ENCODE results near the gene PRR23E.

PRR23E gene

GRCh38 chr3:127185962-127186674 is 6.8 kb upstream of the PRR23E start:
- no peak for DNase-seq

DNA sequence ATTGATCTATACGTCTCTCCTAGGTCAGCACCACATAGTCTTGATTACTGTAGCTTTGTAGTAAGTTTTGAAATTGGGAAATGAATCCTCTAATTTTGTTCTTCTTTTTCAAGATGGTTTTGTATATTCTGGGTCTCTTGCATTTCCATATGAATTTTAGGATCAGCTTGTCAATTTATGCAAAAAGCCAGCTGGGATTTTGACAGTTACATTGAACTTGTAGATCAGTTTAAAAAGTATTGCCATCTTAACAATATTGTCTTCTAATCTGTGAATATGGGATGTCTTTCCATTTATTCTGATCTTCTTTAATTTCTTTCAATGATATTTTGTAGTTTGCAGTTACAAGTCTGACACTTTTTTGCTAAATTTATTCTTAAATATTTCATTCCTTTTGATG is 5.6 kb upstream of the PRR23E start:
- DNase-seq, result no peak

- DNase-seq, result no peak
Measured at GRCh38 chr3:127193341-127193740, 410 bp downstream of the PRR23E start.

DNA sequence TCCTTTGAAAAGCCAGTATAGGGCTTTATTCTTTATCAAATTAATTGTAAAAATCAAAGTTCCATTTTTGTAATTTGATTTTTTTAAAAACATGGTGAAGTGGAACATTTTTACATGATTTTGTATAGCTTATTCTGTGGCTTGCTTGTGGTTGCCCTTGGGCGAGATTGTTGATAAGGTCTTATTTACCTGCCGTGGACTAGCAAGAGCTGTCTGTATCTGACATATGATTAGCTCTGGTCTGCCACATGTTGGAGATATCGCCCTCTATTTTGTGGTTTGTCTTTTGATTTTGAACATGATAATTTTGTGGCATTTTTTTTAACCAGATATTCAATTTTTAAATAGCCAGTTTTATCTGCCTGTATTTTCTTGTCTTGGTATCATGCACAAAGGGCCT is 844 bp downstream of the PRR23E start:
- DNase-seq, result no peak

DNA sequence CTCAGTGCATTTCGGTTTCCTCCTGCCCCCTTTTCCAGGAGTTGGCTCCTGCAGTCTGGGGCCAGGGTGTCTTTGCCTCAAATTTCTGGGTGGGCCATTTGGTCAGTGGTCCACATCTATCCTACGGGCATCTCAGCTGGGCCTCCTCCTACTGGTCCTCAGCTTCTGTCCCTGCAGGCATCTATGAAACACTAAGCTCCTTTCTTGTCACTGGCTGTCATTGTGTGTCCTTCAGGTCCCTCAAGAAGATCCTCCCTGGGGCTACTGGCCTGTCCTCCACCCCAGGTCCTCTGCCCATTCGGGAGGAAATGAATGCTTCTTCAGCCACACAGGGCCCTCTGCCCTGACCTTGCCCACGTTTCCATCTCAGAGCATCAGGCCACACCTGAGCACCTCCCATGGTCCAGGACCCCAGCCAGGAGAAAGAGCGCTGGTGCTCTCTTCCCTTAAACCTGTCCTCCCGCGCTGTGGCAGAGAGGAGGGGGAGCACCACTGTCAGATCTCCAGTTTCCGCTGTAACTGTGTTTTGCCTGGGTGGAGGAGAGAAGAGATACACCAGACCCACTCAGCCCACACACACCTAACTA is 1.8 kb downstream of the PRR23E start:
- DNase-seq, result no peak

- DNase-seq, result no peak
Measured at GRCh38 chr3:127195417-127195816, 2.5 kb downstream of the PRR23E start.

GRCh38 chr3:127196002-127196401 is 3.1 kb downstream of the PRR23E start:
- no peak for DNase-seq

DNA sequence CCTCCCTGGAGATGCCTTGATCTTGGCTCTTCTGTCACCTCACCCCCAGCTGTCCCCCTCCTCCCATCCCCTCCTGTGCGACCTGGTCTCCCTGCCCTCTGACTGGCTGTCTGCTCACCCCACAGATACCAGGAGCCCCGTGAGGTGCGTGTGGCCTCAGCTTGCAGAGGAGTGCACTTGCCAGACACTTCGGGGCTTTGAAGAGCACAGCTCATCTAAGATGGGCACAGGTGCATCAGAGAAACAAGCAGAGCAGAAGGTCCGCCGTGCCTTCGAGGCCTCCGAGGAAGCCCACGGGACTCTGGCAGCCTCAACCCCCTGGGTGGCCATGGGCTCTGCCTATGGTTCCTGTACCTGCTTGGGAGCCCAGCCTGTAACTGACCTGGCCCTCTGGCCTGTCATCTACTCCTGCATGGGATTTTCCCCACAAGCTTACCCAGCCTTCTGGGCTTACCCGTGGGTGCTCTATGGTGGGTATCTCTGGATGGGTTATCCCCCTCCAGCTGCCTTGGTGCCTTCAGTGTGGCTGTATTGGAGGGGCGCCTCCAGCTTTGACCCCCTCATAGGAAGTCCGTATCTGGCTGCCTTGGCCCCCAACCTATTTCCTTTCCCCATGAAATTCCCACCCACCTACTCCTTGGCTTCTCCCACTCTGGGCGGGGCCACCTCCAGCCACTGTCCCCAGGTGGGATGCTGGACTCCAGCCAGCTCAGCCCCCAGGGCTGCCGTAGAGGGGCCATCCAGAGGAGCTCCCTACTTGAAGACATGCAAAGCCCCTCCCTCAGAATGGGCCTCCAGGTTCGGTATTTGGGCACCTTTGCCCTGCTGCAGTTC is 3.8 kb downstream of the PRR23E start:
- no peak for DNase-seq

GRCh38 chr3:127197300-127198189 is 4.6 kb downstream of the PRR23E start:
- no peak for DNase-seq

GRCh38 chr3:127200086-127200691 is 7.3 kb downstream of the PRR23E start:
- no peak for DNase-seq

GRCh38 chr3:127203024-127203423 is 10.1 kb downstream of the PRR23E start:
- DNase-seq, result no peak

DNA sequence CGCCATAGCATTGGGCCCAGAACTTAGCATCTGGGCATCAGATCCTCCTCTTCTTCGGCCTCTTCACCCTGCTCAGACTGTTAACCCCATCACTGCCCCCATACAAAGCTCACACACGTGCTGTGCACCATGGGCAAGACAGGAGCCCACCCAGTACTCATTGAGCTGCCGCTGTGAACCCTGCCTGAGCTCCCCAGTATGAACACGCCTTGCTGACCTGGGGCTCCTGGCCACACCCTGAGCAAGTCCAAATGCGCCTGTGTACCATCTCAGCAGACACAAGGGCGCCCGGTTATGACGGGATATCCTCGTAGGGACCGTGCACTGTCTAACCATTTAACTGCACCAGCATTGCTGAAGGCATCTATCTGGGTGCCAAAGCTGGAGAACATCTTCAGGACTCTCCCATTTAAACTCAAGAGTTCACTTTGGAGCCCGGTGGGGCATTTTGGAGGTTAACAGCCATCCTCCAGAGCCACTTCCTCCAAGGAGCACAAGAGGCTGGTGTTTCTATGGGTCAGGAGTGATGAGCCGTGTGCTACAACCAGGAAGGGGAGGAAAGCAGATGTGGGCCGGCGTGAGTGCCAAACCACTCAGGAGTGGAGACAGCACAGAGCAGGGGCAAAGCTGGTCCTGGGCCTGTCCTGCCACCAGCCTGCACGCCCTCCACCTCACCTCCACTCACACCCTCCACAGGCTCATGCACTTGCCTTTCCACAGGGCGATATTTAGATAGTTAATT is 12.1 kb downstream of the PRR23E start:
- DNase-seq, result no peak

GRCh38 chr3:127206154-127206553 is 13.2 kb downstream of the PRR23E start:
- DNase-seq, result no peak

- no peak for DNase-seq
Measured at GRCh38 chr3:127206611-127207516, 13.9 kb downstream of the PRR23E start.

DNA sequence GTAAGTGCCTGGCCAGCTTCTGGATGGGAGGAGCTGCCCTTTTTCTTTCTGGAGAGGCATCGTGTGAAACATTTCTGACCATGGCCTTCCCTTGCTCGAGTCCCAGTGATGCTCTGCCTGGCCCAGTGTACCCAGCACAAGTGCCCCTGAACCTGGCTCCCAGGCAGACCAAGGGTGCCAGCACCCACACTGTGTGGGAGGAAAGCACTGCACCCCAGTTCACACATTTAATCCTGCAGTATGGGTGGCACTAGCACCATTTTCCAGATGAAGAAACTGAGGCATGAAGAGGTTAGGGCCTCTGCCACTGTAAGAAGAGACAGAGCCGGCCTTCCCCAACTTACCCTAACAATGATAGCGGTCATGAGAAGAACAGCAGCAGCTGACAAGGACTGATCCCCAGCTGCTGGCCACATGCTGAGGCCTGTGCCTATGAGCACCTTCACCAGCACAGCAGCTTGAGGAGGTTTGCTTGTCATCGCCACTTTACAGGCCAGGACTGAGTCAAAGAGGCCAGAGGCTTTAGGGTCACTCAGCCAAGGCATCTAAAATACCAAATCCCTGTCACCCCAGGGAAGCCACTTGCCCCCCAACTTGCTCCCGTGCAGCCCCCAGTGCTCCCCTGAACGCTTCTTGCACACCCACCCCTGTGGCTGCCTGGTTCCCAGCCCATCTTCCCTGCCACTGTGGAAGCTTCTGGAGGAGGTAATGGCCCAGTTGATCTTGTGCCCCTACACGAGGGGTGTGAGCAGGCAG is 15.0 kb downstream of the PRR23E start:
- DNase-seq, result no peak

DNA sequence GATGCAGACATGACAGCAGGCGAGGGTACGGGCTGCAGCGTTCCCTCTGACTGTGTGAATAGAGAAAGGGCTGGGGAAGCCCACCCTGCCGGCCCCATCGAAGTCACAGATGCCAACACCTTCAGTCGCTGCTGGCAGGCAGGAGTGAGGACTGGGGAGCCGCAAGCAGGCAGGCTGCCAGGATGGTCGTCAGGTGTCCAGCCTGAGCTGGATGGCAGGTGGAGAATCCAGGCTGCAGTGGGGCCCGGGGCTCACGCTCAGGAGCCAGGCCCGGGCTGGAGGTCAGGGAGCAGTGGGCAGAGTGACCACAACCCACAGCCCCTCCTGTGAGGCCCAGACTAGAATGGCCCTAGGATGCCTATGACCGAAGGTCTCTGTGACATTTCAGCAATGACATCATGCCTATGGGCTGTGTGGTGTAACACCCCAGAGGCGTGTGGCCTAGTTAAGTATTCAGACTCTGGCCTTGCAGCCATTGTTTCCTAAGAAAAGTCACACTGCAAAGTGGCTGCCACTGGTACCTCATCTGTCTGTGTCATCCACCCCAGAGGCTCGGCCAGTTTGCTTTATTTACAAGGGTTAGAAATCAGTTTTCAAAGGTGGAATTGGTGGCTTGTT is 15.7 kb downstream of the PRR23E start:
- DNase-seq, result no peak

- no peak for DNase-seq
Measured at GRCh38 chr3:127209155-127209839, 16.4 kb downstream of the PRR23E start.

DNA sequence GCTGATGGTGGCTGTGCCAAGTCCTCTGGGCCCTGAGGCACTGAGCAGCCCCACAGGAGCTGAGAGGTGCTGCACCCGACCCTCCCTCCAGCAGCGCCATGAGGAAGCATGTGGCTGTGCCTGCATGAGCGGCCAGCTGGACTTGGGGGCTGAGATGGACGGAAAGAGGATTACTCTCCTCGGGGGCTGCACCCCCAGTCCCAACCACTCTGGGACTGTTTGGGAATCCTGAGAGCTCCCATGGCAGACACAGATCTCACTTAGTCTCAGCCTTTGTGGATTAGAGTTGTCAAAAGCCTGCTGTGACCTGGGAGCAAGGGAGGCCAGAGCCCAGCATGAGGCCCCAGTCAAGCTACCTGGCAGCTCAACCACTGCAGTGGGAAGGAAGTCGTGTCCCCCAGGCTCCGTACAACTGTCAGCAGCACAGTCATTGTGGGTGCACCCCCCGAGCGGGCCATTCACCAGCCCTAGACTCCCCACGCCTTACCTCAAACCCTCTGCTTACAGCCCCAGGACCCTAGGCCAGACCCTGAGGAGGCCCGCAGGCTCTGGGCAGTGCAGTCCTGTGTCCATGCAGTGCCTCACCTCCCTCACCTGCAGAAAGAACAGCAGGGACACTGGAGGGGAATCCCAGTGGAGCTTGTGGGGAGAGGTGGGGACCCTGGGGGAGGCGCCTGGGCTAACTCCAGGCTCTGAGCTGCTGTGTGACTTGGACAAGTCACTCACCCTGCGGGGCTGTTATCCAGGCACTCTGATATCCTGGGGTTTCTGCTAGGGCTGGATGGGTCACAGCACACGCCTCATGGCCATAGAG is 17.1 kb downstream of the PRR23E start:
- DNase-seq, result no peak

Data from SHP77 treated with DMSO at 0.1 percent for 48 hours (cell line).